GM10248 (cell line): ENCODE results near the gene FARS2.
"Not testable (repeated sequence)": the region's sequence is repeated elsewhere in the genome, so short reads cannot be mapped to it uniquely, and the experiment has no call there.

ENCODE experiments used
- CTCF ChIA-PET: fragments of 300-600 bp; sonication (Branson Sonifier 250); formaldehyde crosslinking; extraction: SDS; loops from one replicate; lab custom pipeline; 2021; ENCODE audit warnings: antibody characterized with exemption; lab: Yijun Ruan, JAX
- POLR2A ChIA-PET: fragments of 350-650 bp; sonication (Branson Sonifier 250); formaldehyde crosslinking; extraction: SDS; loops from one replicate; lab custom pipeline; 2020; ENCODE audit warnings: antibody characterized with exemption; lab: Yijun Ruan, JAX
- DNase-seq: peaks from one replicate; pipeline ENCODE4 v3.0.0; 2012; ENCODE audit errors: extremely low spot score
- TF ChIP-seq, protein P1 (sequence below): IDR thresholded peaks from 2 replicates; pipeline ENCODE4 v1.5.1; 2012; ENCODE audit warnings: mild to moderate bottlenecking, low read depth; ENCODE audit errors: extremely low read depth, missing control alignments, control extremely low read depth

FARS2 gene

GRCh38 chr6:5697508-5697907, 436.2 kb downstream of the FARS2 start:
- no peak for DNase-seq
- TF ChIP-seq, protein P1, sequence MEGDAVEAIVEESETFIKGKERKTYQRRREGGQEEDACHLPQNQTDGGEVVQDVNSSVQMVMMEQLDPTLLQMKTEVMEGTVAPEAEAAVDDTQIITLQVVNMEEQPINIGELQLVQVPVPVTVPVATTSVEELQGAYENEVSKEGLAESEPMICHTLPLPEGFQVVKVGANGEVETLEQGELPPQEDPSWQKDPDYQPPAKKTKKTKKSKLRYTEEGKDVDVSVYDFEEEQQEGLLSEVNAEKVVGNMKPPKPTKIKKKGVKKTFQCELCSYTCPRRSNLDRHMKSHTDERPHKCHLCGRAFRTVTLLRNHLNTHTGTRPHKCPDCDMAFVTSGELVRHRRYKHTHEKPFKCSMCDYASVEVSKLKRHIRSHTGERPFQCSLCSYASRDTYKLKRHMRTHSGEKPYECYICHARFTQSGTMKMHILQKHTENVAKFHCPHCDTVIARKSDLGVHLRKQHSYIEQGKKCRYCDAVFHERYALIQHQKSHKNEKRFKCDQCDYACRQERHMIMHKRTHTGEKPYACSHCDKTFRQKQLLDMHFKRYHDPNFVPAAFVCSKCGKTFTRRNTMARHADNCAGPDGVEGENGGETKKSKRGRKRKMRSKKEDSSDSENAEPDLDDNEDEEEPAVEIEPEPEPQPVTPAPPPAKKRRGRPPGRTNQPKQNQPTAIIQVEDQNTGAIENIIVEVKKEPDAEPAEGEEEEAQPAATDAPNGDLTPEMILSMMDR: no peak
- ChIA-PET POLR2A (no interaction called here), CTCF (interaction anchor here (1.5 kb wide), 1 partner anchor 19 kb away, joined by 3 read pairs; no protein-coding TSS in a partner anchor)

DNA sequence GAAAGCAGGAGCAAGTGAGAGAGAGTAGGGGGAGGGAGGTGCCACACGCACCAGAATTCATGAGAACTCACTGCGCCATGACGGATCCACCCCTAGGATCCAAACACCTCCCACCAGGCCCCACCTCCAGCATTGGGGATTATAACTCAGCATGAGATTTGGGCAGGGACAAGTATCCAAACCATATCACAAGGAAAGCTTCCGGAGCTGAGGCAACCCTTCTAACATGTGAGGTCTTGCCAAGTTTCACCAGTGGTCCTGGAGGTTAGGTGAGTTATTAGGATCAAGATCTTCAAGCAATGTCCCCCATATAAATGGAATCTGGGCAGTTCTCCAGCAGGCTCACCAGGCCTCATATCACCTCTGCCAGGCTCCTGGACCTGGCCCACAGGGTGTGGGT, 437.0 kb downstream of the FARS2 start:
- CTCF ChIA-PET: no interaction called here
- TF ChIP-seq, protein P1: no peak
- POLR2A ChIA-PET: no interaction called here
- DNase-seq: no peak

- POLR2A ChIA-PET, CTCF ChIA-PET, DNase-seq: not testable (repeated sequence)
Measured at GRCh38 chr6:5699064-5699463, 437.8 kb downstream of the FARS2 start.

DNA sequence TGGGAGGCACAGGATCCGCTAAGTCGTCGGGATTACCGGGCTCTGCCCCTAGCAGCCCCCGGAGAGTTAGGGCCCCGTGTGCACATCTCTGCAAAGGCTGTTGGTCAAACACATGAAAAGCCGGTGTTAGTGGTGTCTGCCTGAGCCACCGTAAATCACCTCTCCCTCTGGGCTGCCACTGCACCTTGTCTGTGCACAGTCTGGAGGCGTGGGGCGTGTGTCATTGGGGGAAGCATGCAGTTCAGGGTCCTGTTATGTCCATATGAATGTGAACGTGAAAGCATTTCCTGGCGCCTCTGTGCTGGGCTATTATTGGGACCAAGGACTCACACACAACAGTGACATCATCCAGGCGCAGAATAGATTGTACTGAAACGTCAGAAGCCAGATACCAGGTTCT, 439.9 kb downstream of the FARS2 start:
- TF ChIP-seq, protein P1: no peak
- no peak for DNase-seq
- ChIA-PET POLR2A (no interaction called here), CTCF (no interaction called here)

GRCh38 chr6:5704708-5705107, 443.4 kb downstream of the FARS2 start:
- DNase-seq: no peak
- CTCF ChIA-PET: no interaction called here
- TF ChIP-seq, protein P1: no peak
- POLR2A ChIA-PET: no interaction called here

- ChIA-PET POLR2A (no interaction called here), CTCF (interaction anchor here (1.0 kb wide), 1 partner anchor 34 kb away, joined by 3 read pairs; no protein-coding TSS in a partner anchor)
- DNase-seq: no peak
- TF ChIP-seq, protein P1: no peak
Measured at GRCh38 chr6:5705252-5705651, 443.9 kb downstream of the FARS2 start.

DNA sequence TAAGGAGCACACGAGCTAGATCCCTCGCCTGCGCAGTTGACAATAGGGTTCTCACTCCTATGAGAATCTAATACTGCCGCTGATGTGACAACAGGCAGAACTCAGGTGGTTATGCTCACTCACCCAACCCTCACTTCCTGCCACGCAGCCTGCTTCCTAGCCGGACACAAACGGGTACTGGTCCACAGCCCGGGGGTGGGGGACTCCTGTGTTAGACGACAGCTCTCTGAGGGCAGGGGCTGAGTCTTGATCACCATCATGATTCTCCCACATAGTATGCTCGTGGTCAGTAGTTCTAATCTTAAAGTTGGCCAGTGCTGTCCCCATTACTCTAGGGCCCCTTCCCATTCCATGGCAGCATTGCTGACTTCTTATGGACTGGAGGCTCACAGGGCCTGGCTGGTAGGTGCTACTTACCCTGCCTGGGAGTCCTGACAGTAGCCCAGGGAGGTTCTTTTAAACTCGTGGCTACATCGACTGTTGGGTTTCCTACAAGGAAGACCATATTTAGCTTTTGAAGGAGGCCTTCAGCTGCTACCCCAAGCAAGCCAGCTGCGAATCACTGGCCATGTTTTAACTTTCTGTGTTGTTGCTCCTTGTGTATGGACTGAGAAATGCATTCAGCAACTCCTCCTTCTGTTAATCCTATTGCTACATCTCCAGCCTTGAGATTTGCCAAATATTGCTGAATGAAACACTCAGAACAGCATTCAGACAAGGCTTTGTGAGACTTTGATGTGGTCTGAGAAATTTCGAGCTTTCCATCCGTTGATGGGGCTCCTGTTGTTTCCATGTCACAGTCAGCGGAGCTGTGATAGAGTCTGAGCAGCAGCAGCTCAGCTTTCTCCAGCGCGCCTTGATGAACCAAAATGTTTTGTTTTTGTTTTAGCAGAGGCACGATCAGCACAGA, 445.1 kb downstream of the FARS2 start:
- DNase-seq: no peak
- TF ChIP-seq, protein P1: no peak
- ChIA-PET POLR2A (no interaction called here), CTCF (interaction anchor here (1.0 to 1.2 kb wide), 2 partner anchors 18 to 35 kb away, joined by 3 read pairs; no protein-coding TSS in a partner anchor)
